WTC11 (cell line): ENCODE results near the gene WDR64. TPM values are rescaled to one million over a fixed set of nuclear protein-coding genes. Genes with fewer than 3 reads are reported as not detected.

ENCODE experiments used
- ATAC-seq: fragments of 200-7000 bp; cut with Tn5 transposase; 2 replicates; pipeline ENCODE4 v1.10.0; 2021; ENCODE audit warnings: mild to moderate bottlenecking, moderate library complexity
- CTCF ChIA-PET: fragments of 300-600 bp; sonication (Branson Sonifier 250); formaldehyde crosslinking; loops from one replicate; lab custom pipeline; 2021; ENCODE audit warnings: antibody characterized with exemption; lab: Charles Lee
- POLR2A ChIA-PET: fragments of 350-600 bp; sonication (Branson Sonifier 250); formaldehyde crosslinking; loops from one replicate; lab custom pipeline; 2021; ENCODE audit warnings: antibody characterized with exemption; lab: Charles Lee
- DNase-seq: peaks from one replicate; pipeline ENCODE4 v3.0.0; 2021; ENCODE audit warnings: low spot score
- H3K27ac Mint-ChIP-seq: 2 replicates; pipeline ENCODE4 v1.8.0; 2021; ENCODE audit warnings: mixed read lengths
- H3K27me3 Mint-ChIP-seq: 2 replicates; pipeline ENCODE4 v1.8.0; 2021; ENCODE audit warnings: low read depth, mild to moderate bottlenecking, moderate library complexity, mixed read lengths
- H3K36me3 Mint-ChIP-seq: 2 replicates; pipeline ENCODE4 v1.8.0; 2021; ENCODE audit warnings: mixed read lengths
- H3K4me1 Mint-ChIP-seq: 2 replicates; pipeline ENCODE4 v1.8.0; 2022; ENCODE audit warnings: mixed read lengths
- H3K4me3 Mint-ChIP-seq: 2 replicates; pipeline ENCODE4 v1.8.0; 2021; ENCODE audit warnings: mild to moderate bottlenecking, moderate library complexity, mixed read lengths
- H3K9me3 Mint-ChIP-seq: 2 replicates; pipeline ENCODE4 v1.8.0; 2021; ENCODE audit warnings: mixed read lengths
- ARID4B ChIP-seq: sonication (generic); formaldehyde crosslinking; IDR thresholded peaks from 2 replicates; pipeline ENCODE4 v1.8.0; 2023; ENCODE audit warnings: missing genetic modification reagents, mild to moderate bottlenecking, borderline replicate concordance
- ETV6 ChIP-seq: sonication (generic); formaldehyde crosslinking; IDR thresholded peaks from 2 replicates; pipeline ENCODE4 v1.8.1; 2022; ENCODE audit warnings: mild to moderate bottlenecking, missing genetic modification reagents
- GRHL2 ChIP-seq: fragments of 250-450 bp; sonication (Bioruptor Pico); IDR thresholded peaks from 2 replicates; pipeline ENCODE4 v1.8.0; 2022; ENCODE audit warnings: mild to moderate bottlenecking, moderate library complexity; ENCODE audit not compliant: insufficient replicate concordance, severe bottlenecking
- GTF2I ChIP-seq: fragments of 250-450 bp; sonication (Bioruptor Pico); conservative IDR thresholded peaks from 2 replicates; pipeline ENCODE4 v1.4.0; 2021; ENCODE audit warnings: mild to moderate bottlenecking
- KAT7 ChIP-seq: sonication (generic); formaldehyde crosslinking; IDR thresholded peaks from 2 replicates; pipeline ENCODE4 v1.8.1; 2023; ENCODE audit warnings: missing genetic modification reagents, mild to moderate bottlenecking, borderline replicate concordance
- MLX ChIP-seq: sonication (generic); formaldehyde crosslinking; IDR thresholded peaks from 2 replicates; pipeline ENCODE4 v1.8.1; 2023; ENCODE audit warnings: mild to moderate bottlenecking, missing genetic modification reagents, moderate library complexity
- MXD4 ChIP-seq: fragments of 250-450 bp; sonication (Bioruptor Pico); IDR thresholded peaks from 2 replicates; pipeline ENCODE4 v1.8.0; 2021; ENCODE audit warnings: mild to moderate bottlenecking, moderate library complexity, borderline replicate concordance
- MYBL2 ChIP-seq: sonication (generic); formaldehyde crosslinking; IDR thresholded peaks from 2 replicates; pipeline ENCODE4 v1.8.1; 2023; ENCODE audit warnings: mild to moderate bottlenecking, moderate library complexity, missing genetic modification reagents
- NFYB ChIP-seq: sonication (generic); formaldehyde crosslinking; conservative IDR thresholded peaks from 2 replicates; pipeline ENCODE4 v1.8.0; 2022; ENCODE audit warnings: low read depth, missing genetic modification reagents
- SMAD3 ChIP-seq: sonication (generic); formaldehyde crosslinking; IDR thresholded peaks from 2 replicates; pipeline ENCODE4 v1.8.0; 2022; ENCODE audit warnings: missing genetic modification reagents, mild to moderate bottlenecking, borderline replicate concordance
- SP1 ChIP-seq: sonication (generic); formaldehyde crosslinking; conservative IDR thresholded peaks from 2 replicates; pipeline ENCODE4 v1.8.1; 2022; ENCODE audit warnings: missing genetic modification reagents
- STAT6 ChIP-seq: sonication (generic); formaldehyde crosslinking; conservative IDR thresholded peaks from 2 replicates; pipeline ENCODE4 v1.8.1; 2023; ENCODE audit warnings: mild to moderate bottlenecking, low read depth, missing genetic modification reagents, moderate library complexity
- TCF7 ChIP-seq: sonication (generic); formaldehyde crosslinking; IDR thresholded peaks from 2 replicates; pipeline ENCODE4 v1.8.0; 2022; ENCODE audit warnings: mild to moderate bottlenecking, low read depth, missing genetic modification reagents, moderate library complexity
- ZBTB21 ChIP-seq: sonication (generic); formaldehyde crosslinking; IDR thresholded peaks from 2 replicates; pipeline ENCODE4 v1.8.1; 2023; ENCODE audit warnings: mild to moderate bottlenecking, missing genetic modification reagents, borderline replicate concordance
- ZNF219 ChIP-seq: sonication (generic); formaldehyde crosslinking; IDR thresholded peaks from 2 replicates; pipeline ENCODE4 v1.8.0; 2023; ENCODE audit warnings: missing genetic modification reagents, mild to moderate bottlenecking, borderline replicate concordance
- ZNF317 ChIP-seq: sonication (generic); formaldehyde crosslinking; IDR thresholded peaks from 2 replicates; pipeline ENCODE4 v1.8.1; 2023; ENCODE audit warnings: low read depth, mild to moderate bottlenecking, moderate library complexity, missing genetic modification reagents, borderline replicate concordance
- total RNA-seq: library from RNA; stranded (reverse); gene quantifications from 3 replicates; pipeline ENCODE4 v1.2.3, GENCODE V29; 2021
- TF ChIP-seq, protein P1 (sequence below): sonication (generic); formaldehyde crosslinking; IDR thresholded peaks from 2 replicates; pipeline ENCODE4 v1.8.1; 2022; ENCODE audit warnings: mild to moderate bottlenecking, moderate library complexity, missing genetic modification reagents
- TF ChIP-seq, protein P2 (sequence below): fragments of 250-450 bp; sonication (Bioruptor Pico); conservative IDR thresholded peaks from 2 replicates; pipeline ENCODE4 v1.9.0; 2021; ENCODE audit warnings: mild to moderate bottlenecking

The WDR64 gene
- total RNA-seq, 1 experiment from 2014 or later, result not detected

- Mint-ChIP-seq H3K27me3 (no peaks in the 10 kb centered on the region), H3K4me3 (no peak overlapping the region), H3K36me3 (no peaks in the 10 kb centered on the region), H3K27ac (no peak overlapping the region), H3K4me1 (peaks cover 3% of the 10 kb centered on the region), H3K9me3 (no peaks in the 10 kb centered on the region)
- ChIA-PET POLR2A (no interaction called here), CTCF (no interaction called here)
- no peak for ATAC-seq
- TF ChIP-seq ARID4B (CRISPR knock-in tag), result no peak
- no peak for TF ChIP-seq TCF7 (CRISPR knock-in tag)
- no peak for TF ChIP-seq KAT7 (CRISPR knock-in tag)
- no peak for TF ChIP-seq MXD4 (CRISPR knock-in tag)
- no peak for TF ChIP-seq ZNF219
- TF ChIP-seq SMAD3 (CRISPR knock-in tag), result no peak
- TF ChIP-seq, protein P1, sequence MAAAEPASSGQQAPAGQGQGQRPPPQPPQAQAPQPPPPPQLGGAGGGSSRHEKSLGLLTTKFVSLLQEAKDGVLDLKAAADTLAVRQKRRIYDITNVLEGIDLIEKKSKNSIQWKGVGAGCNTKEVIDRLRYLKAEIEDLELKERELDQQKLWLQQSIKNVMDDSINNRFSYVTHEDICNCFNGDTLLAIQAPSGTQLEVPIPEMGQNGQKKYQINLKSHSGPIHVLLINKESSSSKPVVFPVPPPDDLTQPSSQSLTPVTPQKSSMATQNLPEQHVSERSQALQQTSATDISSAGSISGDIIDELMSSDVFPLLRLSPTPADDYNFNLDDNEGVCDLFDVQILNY, result no peak
- TF ChIP-seq NFYB (CRISPR knock-in tag), result no peak
- TF ChIP-seq STAT6, result no peak
- TF ChIP-seq, protein P2, sequence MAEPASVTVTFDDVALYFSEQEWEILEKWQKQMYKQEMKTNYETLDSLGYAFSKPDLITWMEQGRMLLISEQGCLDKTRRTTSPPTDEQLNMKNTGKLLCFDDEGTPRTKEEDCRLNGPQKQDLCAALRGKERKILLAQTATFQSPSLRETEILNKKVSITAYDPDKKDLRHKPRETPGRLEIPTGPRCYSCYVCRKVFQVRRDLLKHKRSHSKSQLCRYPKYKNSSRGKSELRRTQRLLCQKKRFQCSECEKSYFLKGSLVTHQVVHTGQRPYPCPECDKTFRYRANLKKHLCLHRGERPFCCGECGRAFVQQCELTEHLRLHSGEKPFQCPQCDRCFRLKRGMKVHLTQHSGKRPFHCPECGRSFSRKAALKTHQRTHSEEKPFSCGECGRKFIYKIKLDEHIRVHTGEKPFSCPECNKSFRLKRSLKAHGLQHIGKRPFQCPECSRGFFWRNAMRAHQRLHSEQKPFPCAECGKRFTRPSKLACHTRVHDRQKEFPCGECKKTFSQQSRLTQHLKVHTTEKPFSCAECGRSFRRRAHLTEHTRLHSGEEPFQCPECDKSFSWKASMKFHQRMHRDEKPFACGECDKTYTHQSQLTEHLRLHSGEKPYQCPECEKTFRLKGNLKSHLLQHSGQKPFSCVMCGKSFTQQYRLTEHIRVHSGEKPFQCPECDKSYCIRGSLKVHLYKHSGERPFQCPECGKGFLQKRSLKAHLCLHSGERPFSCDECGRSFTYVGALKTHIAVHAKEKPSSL (CRISPR knock-in tag), result no peak
- no peak for TF ChIP-seq GRHL2 (CRISPR knock-in tag)
- TF ChIP-seq SP1 (CRISPR knock-in tag), result no peak
- no peak for TF ChIP-seq ZNF317 (CRISPR knock-in tag)
- no peak for TF ChIP-seq ETV6
- no peak for TF ChIP-seq MLX (CRISPR knock-in tag)
- no peak for TF ChIP-seq GTF2I (CRISPR knock-in tag)
- no peak for TF ChIP-seq ZBTB21 (CRISPR knock-in tag)
- TF ChIP-seq MYBL2 (CRISPR knock-in tag), result no peak
- DNase-seq, result no peak
Measured at GRCh38 chr1:241660424-241660972, 8.4 kb downstream of the WDR64 start.
